GM12878 (cell line): Measurements from ENCODE around the gene TSPYL2. TPM values are rescaled to one million over a fixed set of nuclear protein-coding genes. Genes with fewer than 3 reads are reported as not detected.

Experiments used
- ATAC-seq: fragments of 200-7000 bp; cut with Tn5 transposase; 3 replicates; pipeline ENCODE4 v1.9.1; 2020; ENCODE audit warnings: mild to moderate bottlenecking, moderate library complexity
- BruUV-seq: library from RNA; stranded (reverse); fragments of 400-500 nt; replicated peaks from 2 replicates; lab custom pipeline; 2021; lab: Mats Ljungman, UMichigan
- CTCF ChIA-PET: fragments of 300-600 bp; sonication (Branson Sonifier 250); formaldehyde crosslinking; extraction: SDS; loops from one replicate; lab custom pipeline; 2021; ENCODE audit warnings: inconsistent platforms; lab: Yijun Ruan, JAX
- POLR2A ChIA-PET: fragments of 350-600 bp; formaldehyde crosslinking; extraction: SDS; loops from one replicate; lab custom pipeline; 2021; ENCODE audit warnings: inconsistent platforms; lab: Charles Lee
- RAD21 ChIA-PET: fragments of 300-600 bp; sonication (Branson Sonifier 250); formaldehyde crosslinking; loops from one replicate; lab custom pipeline; 2023; ENCODE audit warnings: antibody characterized with exemption; ENCODE audit not compliant: unreplicated experiment; lab: Charles Lee
- SMC1A ChIA-PET: fragments of 300-600 bp; sonication (Branson Sonifier 250); formaldehyde crosslinking; loops from one replicate; lab custom pipeline; 2023; ENCODE audit not compliant: unreplicated experiment, uncharacterized antibody; lab: Charles Lee
- DNase-seq: peaks from one replicate; pipeline ENCODE4 v3.0.0-alpha.2; 2011; ENCODE audit warnings: low read depth, low spot score
- FAIRE-seq: peaks from 3 replicates; lab custom pipeline; 2011; peaks lifted over from hg19 to GRCh38; lab: Jason Lieb, UNC
- H2AFZ ChIP-seq: 2 replicates; pipeline ENCODE4 v1.6.0; 2011; ENCODE audit warnings: low read depth, low read length, control low read depth; ENCODE audit not compliant: control insufficient read depth
- H3K27ac ChIP-seq: 2 replicates; pipeline ENCODE4 v1.5.1; 2011; ENCODE audit warnings: control low read depth; ENCODE audit not compliant: control insufficient read depth, insufficient read depth
- H3K27me3 ChIP-seq, 2 experiments: replicated peaks in 1 of 2; 2 replicates each; pipeline versions ENCODE4 v1.6.0 to v1.6.1; 2011; ENCODE audit warnings: low read length in 1 of 2; ENCODE audit not compliant: control insufficient read depth in 2 of 2, insufficient read depth in 2 of 2
- H3K36me3 ChIP-seq, 2 experiments: 2 replicates each; pipeline ENCODE4 v1.5.1; 2011; ENCODE audit warnings: low read length in 1 of 2; ENCODE audit not compliant: control insufficient read depth in 2 of 2, insufficient read depth in 2 of 2
- H3K4me1 ChIP-seq: 2 replicates; pipeline ENCODE4 v1.6.1; 2011; ENCODE audit warnings: mild to moderate bottlenecking, low read length, moderate library complexity, mixed read lengths; ENCODE audit not compliant: control insufficient read depth, insufficient read depth
- H3K4me2 ChIP-seq: 2 replicates; pipeline ENCODE4 v1.6.0; 2011; ENCODE audit warnings: control low read depth; ENCODE audit not compliant: control insufficient read depth, insufficient read depth
- H3K4me3 ChIP-seq: fragments of 200-600 bp; sonication (generic); 2 replicates; pipeline ENCODE4 v1.5.1; 2016
- H3K79me2 ChIP-seq: 2 replicates; pipeline ENCODE4 v1.6.0; 2011; ENCODE audit warnings: low read length; ENCODE audit not compliant: control insufficient read depth, insufficient read depth
- H3K9ac ChIP-seq: 2 replicates; pipeline ENCODE4 v1.8.0; 2011; ENCODE audit warnings: low read length, control low read depth, mixed read lengths; ENCODE audit not compliant: control insufficient read depth, insufficient read depth
- H3K9me3 ChIP-seq: replicated peaks from 3 replicates; pipeline ENCODE4 v1.5.1; 2011; ENCODE audit warnings: mild to moderate bottlenecking, low read length; ENCODE audit not compliant: control insufficient read depth, insufficient read depth
- H4K20me1 ChIP-seq: 2 replicates; pipeline ENCODE4 v1.6.0; 2011; ENCODE audit not compliant: control insufficient read depth, insufficient read depth
- CREB1 ChIP-seq: IDR thresholded peaks from 2 replicates; pipeline ENCODE4 v1.6.1; 2012; ENCODE audit warnings: low read depth, mild to moderate bottlenecking, inconsistent platforms
- E4F1 ChIP-seq: fragments of 450-650 bp; IDR thresholded peaks from 2 replicates; pipeline ENCODE4 v1.6.1; 2018; ENCODE audit warnings: borderline replicate concordance, mild to moderate bottlenecking; ENCODE audit not compliant: partially characterized antibody
- ETV6 ChIP-seq, 2 experiments: fragments of 450-650 bp in 1 of 2; IDR thresholded peaks in 1 of 2; conservative IDR thresholded peaks in 1 of 2; 2 replicates each; pipeline ENCODE4 v1.6.1; 2014; ENCODE audit warnings: antibody characterized with exemption in 1 of 2, borderline replicate concordance in 1 of 2, low read depth in 1 of 2, mild to moderate bottlenecking in 1 of 2, moderate library complexity in 1 of 2
- GATAD2B ChIP-seq: fragments of 450-650 bp; conservative IDR thresholded peaks from 2 replicates; pipeline ENCODE4 v1.6.1; 2017; ENCODE audit warnings: low read depth, mild to moderate bottlenecking, moderate library complexity
- MEF2B ChIP-seq: fragments of 450-650 bp; IDR thresholded peaks from 2 replicates; pipeline ENCODE4 v1.6.1; 2018; ENCODE audit warnings: mild to moderate bottlenecking, moderate library complexity; ENCODE audit not compliant: partially characterized antibody, poor library complexity, severe bottlenecking
- NFYA ChIP-seq: IDR thresholded peaks from 2 replicates; pipeline ENCODE4 v1.6.1; 2011; ENCODE audit warnings: low read depth, mild to moderate bottlenecking, low read length, improper control_type of control experiment, borderline replicate concordance
- NFYB ChIP-seq: IDR thresholded peaks from 2 replicates; pipeline ENCODE4 v1.6.1; 2011; ENCODE audit warnings: low read depth, mild to moderate bottlenecking, low read length, improper control_type of control experiment, moderate library complexity; ENCODE audit not compliant: insufficient read depth
- NRF1 ChIP-seq: conservative IDR thresholded peaks from 2 replicates; pipeline ENCODE4 v1.6.1; 2011; ENCODE audit warnings: mild to moderate bottlenecking, low read depth, low read length, improper control_type of control experiment
- SIX5 ChIP-seq: IDR thresholded peaks from 2 replicates; pipeline ENCODE4 v1.6.1; 2011; ENCODE audit warnings: mild to moderate bottlenecking, low read depth, low read length, moderate library complexity; ENCODE audit not compliant: severe bottlenecking
- SMAD1 ChIP-seq: fragments of 450-650 bp; IDR thresholded peaks from 2 replicates; pipeline ENCODE4 v1.6.1; 2018; ENCODE audit warnings: mild to moderate bottlenecking, low read depth; ENCODE audit not compliant: partially characterized antibody
- USF2 ChIP-seq: IDR thresholded peaks from 2 replicates; pipeline ENCODE4 v1.6.1; 2011; ENCODE audit warnings: low read depth, low read length, improper control_type of control experiment, borderline replicate concordance
- ZNF217 ChIP-seq: fragments of 450-650 bp; IDR thresholded peaks from 2 replicates; pipeline ENCODE4 v1.6.1; 2017; ENCODE audit warnings: antibody characterized with exemption, mild to moderate bottlenecking
- WGBS: methylation state at CpG from one replicate; pipeline ENCODE4 v1.1.6; 2016; ENCODE audit warnings: low lambda C conversion rate; ENCODE audit not compliant: insufficient replicate concordance, insufficient coverage; ENCODE audit errors: missing lambda C conversion rate; 5-methylcytosine and 5-hydroxymethylcytosine counted together
- in situ Hi-C: fragments of 300-500 bp; cut with MboI; formaldehyde crosslinking; loops from 9 replicates; pipeline ENCODE4 v1.14.3; 2018; ENCODE audit warnings: mixed read lengths
- intact Hi-C: fragments of 100-400 bp; cut with micrococcal nuclease; formaldehyde crosslinking; loops from one replicate; pipeline ENCODE4 v1.14.2; 2022; ENCODE audit not compliant: unreplicated experiment
- polyA plus RNA-seq, 11 experiments: library from polyadenylated mRNA; depleted of rRNA in 4 of 11; unstranded in 6 of 11; stranded (reverse) in 5 of 11; fragments of >200 nt; fragmentation: Nextera tagmentation in 4 of 11; fragmentation: Illumina TruSeq in 1 of 11; extraction: Ambion mirVana in 4 of 11; extraction: Trizol in 1 of 11; gene quantifications; 1 replicate in 1 of 11; 2 replicates in 10 of 11; pipeline versions ENCODE4 v1.2.1 to v1.2.3, GENCODE V29; 2011 to 2016; ENCODE audit warnings: inconsistent platforms in 2 of 11, missing spikeins in 2 of 11, low read depth in 1 of 11
- total RNA-seq, 4 experiments: library from RNA; depleted of rRNA in 3 of 4; stranded (reverse); fragments of >200 nt in 3 of 4; fragmentation: Illumina TruSeq in 1 of 4; extraction: Trizol in 1 of 4; gene quantifications; 2 replicates each; pipeline versions ENCODE4 v1.2.1 to v1.2.3, GENCODE V29; 2013 to 2021

Gene TSPYL2
- total and polyA plus RNA-seq, 10 of the 15 experiments (the other 5 are each of a cell fraction or from before 2014, with no cell fraction given) = 0.53 to 24.6 (median 14.5) TPM

GRCh38 chrX:53088136-53088974 is 6.2 kb downstream of the TSPYL2 start:
- POLR2A ChIA-PET = no interaction called here
- RAD21 ChIA-PET = no interaction called here
- no peak for FAIRE-seq
- Histone ChIP-seq H4K20me1 (no peaks in the 10 kb centered on the region), H3K9me3 (no peaks in the 10 kb centered on the region), H3K4me3 (peak overlapping the region; percentile 32), H3K79me2 (no peaks in the 10 kb centered on the region; the same call in 1 of the 2 replicates), H3K27me3 (no peaks in the 10 kb centered on the region), H3K27ac (no peak overlapping the region), H2AFZ (peak overlapping the region; percentile 24; the same call in 1 of the 2 replicates), H3K36me3 (peaks cover 0 to 5% of the 10 kb centered on the region in 2 experiments; a peak in 1 of 4 replicates), H3K4me1 (no peaks in the 10 kb centered on the region), H3K9ac (no peak overlapping the region), H3K4me2 (peak overlapping the region; percentile 80)
- in situ Hi-C loops = no loop called here
- ATAC-seq = peak; percentile 77
- intact Hi-C loops = no loop called here
- DNase-seq = no peak
- WGBS = 48% methylated on average over 48 of the region's 51 CpGs
- CTCF ChIA-PET = interaction anchor here (1.7 to 3.7 kb wide), 2 partner anchors 17 to 22 kb away, joined by 5 to 33 read pairs; no protein-coding TSS in a partner anchor
- no TSS peak for BruUV-seq
- SMC1A ChIA-PET = interaction anchor here (0.7 to 2.0 kb wide), 3 partner anchors 16 to 90 kb away, joined by 3 to 9 read pairs (median 5); no protein-coding TSS in a partner anchor
- TF ChIP-seq ZNF217 (no peak), SMAD1 (no peak), NRF1 (peak; percentile 42; the same call in 1 of the 2 replicates), NFYA (no peak), NFYB (peak; percentile 54; the same call in 1 of the 2 replicates), E4F1 (no peak), USF2 (no peak), ETV6 (conservative IDR thresholded peaks at IDR 0.05 in 1 of 2, IDR thresholded peaks at IDR 0.05 in 1 of 2; ENCODE audit: borderline replicate concordance in 1 of 2, low read depth in 1 of 2) (no peak), SIX5 (no peak), CREB1 (0 out of 2 replicates have a peak, but pooled peaks have one; percentile 51), MEF2B (no peak), GATAD2B (no peak)
